GM06990 (cell line): Measurements from ENCODE around the gene MPP2.

ENCODE experiments used
- DNase-seq: peaks from one replicate; pipeline ENCODE4 v3.0.0-alpha.2; 2011; ENCODE audit not compliant: insufficient read length; ENCODE audit errors: extremely low read depth
- H3K27me3 ChIP-seq: replicated peaks from 2 replicates; pipeline ENCODE4 v1.6.0; 2011; ENCODE audit warnings: low read length; ENCODE audit not compliant: control insufficient read depth, insufficient read depth
- H3K36me3 ChIP-seq: 2 replicates; pipeline ENCODE4 v1.5.1; 2011; ENCODE audit warnings: low read length; ENCODE audit not compliant: control insufficient read depth, insufficient read depth
- H3K4me3 ChIP-seq: replicated peaks from 2 replicates; pipeline ENCODE4 v1.5.1; 2011; ENCODE audit warnings: low read depth, mild to moderate bottlenecking, control low read depth, low read length
- CTCF ChIP-seq: IDR thresholded peaks from 2 replicates; pipeline ENCODE4 v1.5.1; 2011; ENCODE audit warnings: low read length, control low read depth, mild to moderate bottlenecking, inconsistent platforms; ENCODE audit not compliant: insufficient read depth, poor library complexity, severe bottlenecking

The MPP2 gene

GRCh38 chr17:43888548-43888947, 18.8 kb downstream of the MPP2 start:
- Histone ChIP-seq H3K4me3 (no peak overlapping the region), H3K36me3 (no peaks in the 10 kb centered on the region), H3K27me3 (no peaks in the 10 kb centered on the region)
- no peak for TF ChIP-seq CTCF
- DNase-seq, result no peak

GRCh38 chr17:43882761-43883415, 24.4 kb downstream of the MPP2 start:
- H3K27me3 ChIP-seq, result no peaks in the 10 kb centered on the region
- no peak overlapping the region for H3K4me3 ChIP-seq
- no peak for DNase-seq
- TF ChIP-seq CTCF, result no peak
- no peaks in the 10 kb centered on the region for H3K36me3 ChIP-seq

- Histone ChIP-seq H3K27me3 (no peaks in the 10 kb centered on the region), H3K36me3 (no peaks in the 10 kb centered on the region), H3K4me3 (no peak overlapping the region)
- TF ChIP-seq CTCF, result no peak
- no peak for DNase-seq
Measured at GRCh38 chr17:43881758-43882505, 25.4 kb downstream of the MPP2 start.

GRCh38 chr17:43881181-43881580, 26.2 kb downstream of the MPP2 start:
- Histone ChIP-seq H3K27me3 (no peaks in the 10 kb centered on the region), H3K4me3 (no peak overlapping the region), H3K36me3 (no peaks in the 10 kb centered on the region)
- DNase-seq, result no peak
- TF ChIP-seq CTCF, result no peak

GRCh38 chr17:43880420-43880991, 26.8 kb downstream of the MPP2 start:
- Histone ChIP-seq H3K36me3 (no peaks in the 10 kb centered on the region), H3K27me3 (no peaks in the 10 kb centered on the region), H3K4me3 (no peak overlapping the region)
- TF ChIP-seq CTCF, result peak; percentile 90
- no peak for DNase-seq
